HK-2 (cell line): ENCODE results near the gene MRPS25.

Experiments used
- DNase-seq: peaks from one replicate; pipeline ENCODE4 v3.0.0-alpha.2; 2018; ENCODE audit not compliant: unreplicated experiment

Gene MRPS25

GRCh38 chr3:15083252-15083651 lies 18.1 kb upstream of the MRPS25 start:
- DNase-seq = no peak

DNA sequence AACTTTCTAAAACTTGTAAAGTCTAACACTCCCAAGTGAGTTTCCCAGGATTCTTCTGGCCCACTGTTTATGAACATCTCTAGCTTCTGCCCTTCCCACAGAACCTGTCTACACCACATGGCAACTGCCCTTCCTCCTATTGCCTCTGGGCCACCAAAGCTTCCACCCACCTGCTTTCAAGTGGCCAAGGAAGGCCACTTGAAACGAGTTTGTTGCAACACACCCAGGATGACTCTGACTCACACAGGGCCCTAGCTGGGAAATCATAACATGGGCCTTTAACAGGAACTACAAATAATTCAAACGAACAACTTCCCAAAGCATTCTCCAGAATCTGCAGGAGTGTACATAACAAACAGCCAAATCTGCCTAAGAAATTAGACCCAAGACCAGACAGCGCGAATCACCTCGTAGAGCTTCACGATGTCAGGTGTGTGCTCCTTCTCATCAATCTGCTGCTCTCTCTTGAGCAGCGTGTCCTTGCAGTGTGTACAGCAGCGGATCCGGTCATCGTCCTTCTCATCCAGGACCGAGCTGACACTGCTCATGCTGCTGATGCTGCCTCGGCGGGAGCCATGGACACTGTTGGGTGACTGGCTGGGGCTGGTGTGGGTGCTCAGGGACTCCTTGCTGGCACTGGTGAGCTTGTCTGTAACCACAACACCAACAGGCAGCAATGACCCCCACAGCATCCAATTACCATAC lies 17.0 kb upstream of the MRPS25 start:
- DNase-seq = peak; percentile 14

DNA sequence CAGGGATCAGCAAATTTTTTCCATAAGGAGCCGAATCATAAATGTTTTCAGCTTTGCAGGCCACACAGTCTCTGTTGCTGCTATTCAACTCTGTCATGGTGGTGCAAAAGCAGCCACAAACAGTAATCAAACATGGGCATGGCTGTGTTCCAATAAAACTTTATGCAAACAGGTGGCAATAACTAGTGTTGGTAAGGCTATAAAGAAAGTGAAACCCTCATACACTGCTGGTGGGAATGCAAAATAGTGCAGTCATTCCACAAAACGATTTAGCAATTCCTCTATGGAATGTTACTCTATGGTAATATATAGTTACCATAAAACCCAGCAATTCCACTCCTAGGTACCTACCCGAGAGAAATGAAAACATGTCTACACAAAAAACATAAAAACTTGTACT lies 14.0 kb upstream of the MRPS25 start:
- no peak for DNase-seq

GRCh38 chr3:15074500-15074899 lies 9.4 kb upstream of the MRPS25 start:
- DNase-seq = no peak

- DNase-seq = no peak
These were observed 6.6 kb upstream of the MRPS25 start for GRCh38 chr3:15071699-15072098.

GRCh38 chr3:15069441-15069840 lies 4.3 kb upstream of the MRPS25 start:
- no peak for DNase-seq

GRCh38 chr3:15066467-15066866 lies 1.4 kb upstream of the MRPS25 start:
- no peak for DNase-seq

- DNase-seq = no peak
These were observed 464 bp upstream of the MRPS25 start for GRCh38 chr3:15065550-15066007.

GRCh38 chr3:15064299-15064834 lies 748 bp downstream of the MRPS25 start:
- DNase-seq = no peak

GRCh38 chr3:15063656-15064286 lies 1.3 kb downstream of the MRPS25 start:
- no peak for DNase-seq

GRCh38 chr3:15063238-15063637 lies 1.9 kb downstream of the MRPS25 start:
- no peak for DNase-seq

DNA sequence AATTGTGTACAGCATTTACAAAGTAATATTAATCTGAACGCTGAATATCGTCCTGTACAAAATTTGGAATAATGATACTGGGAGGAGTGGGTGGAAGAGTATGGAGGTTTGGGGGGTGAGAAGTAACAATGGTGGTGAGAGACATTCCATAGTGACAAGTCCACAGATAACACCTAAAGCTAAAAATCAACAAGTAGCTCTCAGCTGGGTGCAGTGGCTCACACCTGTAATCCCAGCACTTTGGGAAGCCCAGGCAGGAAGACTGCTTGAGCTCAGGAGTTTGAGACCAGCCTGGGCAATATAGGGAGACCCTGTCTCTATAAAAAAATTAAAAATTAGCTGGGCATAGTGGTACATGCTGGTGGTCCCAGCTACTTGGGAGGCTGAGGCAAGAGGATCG lies 5.1 kb downstream of the MRPS25 start:
- DNase-seq = no peak

GRCh38 chr3:15056676-15057404 lies 8.3 kb downstream of the MRPS25 start:
- no peak for DNase-seq

GRCh38 chr3:15055019-15055557 lies 10.0 kb downstream of the MRPS25 start:
- no peak for DNase-seq

GRCh38 chr3:15053541-15053940 lies 11.6 kb downstream of the MRPS25 start:
- DNase-seq = no peak

DNA sequence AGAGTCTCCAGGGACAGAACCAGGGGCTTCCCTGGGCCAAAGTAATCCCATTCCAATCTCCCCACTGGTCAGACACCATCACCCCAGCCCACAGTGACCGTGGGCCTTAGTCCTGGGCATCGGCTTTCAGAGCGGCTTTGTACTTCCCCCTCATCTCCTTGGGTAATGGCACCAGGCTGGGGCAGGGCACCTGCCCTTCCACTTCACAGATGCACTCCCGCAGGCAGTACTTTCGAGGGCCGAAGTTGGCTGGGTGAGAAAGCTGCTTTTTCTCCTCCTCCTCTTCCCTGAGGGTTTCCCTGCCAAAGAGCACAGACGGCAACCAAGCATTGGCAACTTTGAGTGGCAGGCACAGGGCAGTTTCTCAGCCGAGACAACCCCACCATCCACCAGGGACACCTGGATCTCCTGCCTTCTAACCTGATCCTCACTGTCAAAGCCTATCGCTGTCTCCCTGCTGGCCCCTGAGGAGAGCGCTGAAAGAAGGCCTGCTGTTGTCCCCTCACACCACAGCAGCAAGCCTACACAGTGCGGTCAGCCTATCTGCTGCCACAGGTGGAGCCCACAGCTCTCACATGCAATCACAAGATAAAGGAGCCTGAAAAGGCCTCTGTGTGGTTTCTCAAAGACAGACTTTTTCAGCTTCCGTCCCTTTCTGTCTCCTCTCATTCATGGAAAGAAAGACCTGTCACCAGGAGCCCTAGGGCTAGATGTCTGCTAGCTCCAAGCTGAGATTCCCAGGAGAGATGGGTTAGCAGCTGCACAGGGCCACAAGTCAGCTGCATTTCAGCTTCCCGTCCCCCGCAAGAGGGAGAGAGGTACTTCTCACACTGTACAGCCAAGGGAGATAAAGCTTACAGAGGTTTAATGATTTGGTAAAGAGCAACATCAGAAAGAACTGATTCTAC lies 12.5 kb downstream of the MRPS25 start:
- no peak for DNase-seq

DNA sequence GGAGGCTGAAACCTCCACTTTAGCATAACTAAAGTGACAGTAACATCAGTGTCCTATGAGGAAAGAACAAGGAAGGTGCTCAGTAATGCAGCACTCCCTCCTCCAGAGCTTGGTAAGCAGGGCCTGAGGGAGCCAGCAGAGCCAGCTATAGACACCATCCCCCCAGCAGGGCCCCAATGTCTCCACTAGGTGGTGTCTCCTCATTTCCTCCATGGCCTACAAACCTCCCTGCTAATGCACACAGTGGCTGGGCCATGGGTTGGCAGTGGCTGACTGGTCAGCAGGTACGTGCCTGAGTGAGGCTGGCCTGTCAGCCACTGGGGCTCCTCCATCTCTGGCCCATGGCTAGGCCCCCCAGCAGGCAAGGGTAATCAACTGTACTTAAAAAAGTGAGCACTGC lies 13.6 kb downstream of the MRPS25 start:
- peak; percentile 35 for DNase-seq

- no peak for DNase-seq
These were observed 14.6 kb downstream of the MRPS25 start for GRCh38 chr3:15050405-15051092.

GRCh38 chr3:15049584-15049983 lies 15.5 kb downstream of the MRPS25 start:
- no peak for DNase-seq

DNA sequence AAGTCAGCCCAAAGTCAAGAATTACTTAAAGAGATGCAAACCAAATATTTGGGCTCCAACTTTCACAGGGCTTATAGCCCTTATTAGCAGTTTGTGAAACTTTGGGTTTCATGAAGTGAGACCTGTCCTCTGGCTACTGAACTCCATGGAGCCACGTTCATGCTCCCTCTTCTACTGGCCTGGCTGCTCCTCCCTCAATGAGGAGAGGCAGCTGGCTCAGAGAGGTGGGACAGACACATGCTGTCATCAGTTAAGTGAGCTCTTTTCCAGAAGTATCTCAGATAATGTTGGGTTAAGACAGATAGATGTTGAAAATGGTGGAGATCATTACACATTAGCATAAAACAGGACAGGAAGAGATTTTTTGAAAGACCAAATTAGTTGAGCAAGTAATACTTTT lies 19.4 kb downstream of the MRPS25 start:
- DNase-seq = no peak

DNA sequence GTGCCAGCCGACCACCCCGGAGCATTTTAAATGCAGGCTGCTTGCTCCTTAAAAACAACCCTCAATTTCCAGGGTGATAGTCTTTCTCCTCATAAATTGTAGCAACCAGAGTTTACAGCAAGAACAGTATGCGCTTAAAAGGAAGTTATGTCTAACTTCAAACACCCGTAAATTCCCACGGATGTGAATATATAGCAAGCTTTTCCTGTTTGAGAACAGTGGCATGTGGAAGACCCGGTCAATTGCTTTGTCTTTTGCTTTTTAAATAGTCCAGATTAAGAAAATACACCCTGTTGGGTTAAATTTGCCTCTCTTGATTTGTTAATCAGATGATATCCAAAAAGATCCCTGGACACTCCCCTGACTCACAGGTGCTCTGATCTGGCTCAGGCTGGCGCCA lies 20.8 kb downstream of the MRPS25 start:
- no peak for DNase-seq
